Measurements from ENCODE around the gene CTNNA3. TPM values are rescaled to one million over a fixed set of nuclear protein-coding genes. Genes with fewer than 3 reads are reported as not detected.

Gene CTNNA3
- total and polyA plus RNA-seq, 2 donors (not counting 3 experiments of a cell fraction or from before 2014, with no cell fraction given): not detected

GRCh38 chr10:66673071-66673470, 1022.9 kb downstream of the CTNNA3 start:
- no peak for DNase-seq (ENCODE audit: low read depth, low spot score)
- H4K20me1 ChIP-seq (replicated peaks; ENCODE audit: control insufficient read depth, extremely low read depth, insufficient read depth, low read length): no peaks in the 10 kb centered on the region
- no peaks in the 10 kb centered on the region for H3K4me1 ChIP-seq (ENCODE audit: control insufficient read depth, extremely low read depth, insufficient read depth, low read length)
- no peaks in the 10 kb centered on the region for H3K9me1 ChIP-seq (replicated peaks; ENCODE audit: control insufficient read depth, extremely low read depth, insufficient read depth, low read length)
- no peaks in the 10 kb centered on the region for H3K9me3 ChIP-seq (replicated peaks; ENCODE audit: control insufficient read depth, insufficient read depth, low read length)
- no peak overlapping the region for H3K4me2 ChIP-seq (ENCODE audit: insufficient read depth, low read length)
- TF ChIP-seq GATA2 (IDR thresholded peaks at IDR 0.05; ENCODE audit: insufficient read depth, insufficient read length, low read depth, low read length) (no peak), FOS (IDR thresholded peaks at IDR 0.05; ENCODE audit: borderline replicate concordance, insufficient read depth, low read length) (no peak), POLR2AphosphoS5 (IDR thresholded peaks at IDR 0.05; ENCODE audit: insufficient read depth, low read depth, low read length) (no peak), POLR2A (IDR thresholded peaks at IDR 0.05; ENCODE audit: low read depth, low read length) (no peak), EZH2 (IDR thresholded peaks at IDR 0.05; ENCODE audit: borderline replicate concordance, low read depth, low read length, severe bottlenecking) (no peak), MYC (IDR thresholded peaks at IDR 0.05; ENCODE audit: low read depth, low read length) (no peak)
- TF ChIP-seq, protein P1, sequence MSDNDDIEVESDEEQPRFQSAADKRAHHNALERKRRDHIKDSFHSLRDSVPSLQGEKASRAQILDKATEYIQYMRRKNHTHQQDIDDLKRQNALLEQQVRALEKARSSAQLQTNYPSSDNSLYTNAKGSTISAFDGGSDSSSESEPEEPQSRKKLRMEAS (IDR thresholded peaks at IDR 0.05; ENCODE audit: insufficient read depth, insufficient read length): no peak
- TF ChIP-seq, protein P2, sequence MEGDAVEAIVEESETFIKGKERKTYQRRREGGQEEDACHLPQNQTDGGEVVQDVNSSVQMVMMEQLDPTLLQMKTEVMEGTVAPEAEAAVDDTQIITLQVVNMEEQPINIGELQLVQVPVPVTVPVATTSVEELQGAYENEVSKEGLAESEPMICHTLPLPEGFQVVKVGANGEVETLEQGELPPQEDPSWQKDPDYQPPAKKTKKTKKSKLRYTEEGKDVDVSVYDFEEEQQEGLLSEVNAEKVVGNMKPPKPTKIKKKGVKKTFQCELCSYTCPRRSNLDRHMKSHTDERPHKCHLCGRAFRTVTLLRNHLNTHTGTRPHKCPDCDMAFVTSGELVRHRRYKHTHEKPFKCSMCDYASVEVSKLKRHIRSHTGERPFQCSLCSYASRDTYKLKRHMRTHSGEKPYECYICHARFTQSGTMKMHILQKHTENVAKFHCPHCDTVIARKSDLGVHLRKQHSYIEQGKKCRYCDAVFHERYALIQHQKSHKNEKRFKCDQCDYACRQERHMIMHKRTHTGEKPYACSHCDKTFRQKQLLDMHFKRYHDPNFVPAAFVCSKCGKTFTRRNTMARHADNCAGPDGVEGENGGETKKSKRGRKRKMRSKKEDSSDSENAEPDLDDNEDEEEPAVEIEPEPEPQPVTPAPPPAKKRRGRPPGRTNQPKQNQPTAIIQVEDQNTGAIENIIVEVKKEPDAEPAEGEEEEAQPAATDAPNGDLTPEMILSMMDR (IDR thresholded peaks at IDR 0.05; ENCODE audit: extremely low read depth in 1 of 2, insufficient read depth in 1 of 2, low read depth in 1 of 2, low read length in 2 of 2): no peak
- dilution Hi-C loops (cut with MboI; ENCODE audit: extremely low pct_ligation_motif_present, low sequenced_read_pairs) (no loop called here), intact Hi-C loops (cut with micrococcal nuclease) (no loop called here)
- H3K27ac ChIP-seq (ENCODE audit: insufficient read depth, low read depth, low read length): no peak overlapping the region
- ChIA-PET POLR2A (no interaction called here), CTCF (no interaction called here)
- no peaks in the 10 kb centered on the region for H3K27me3 ChIP-seq (ENCODE audit: control insufficient read depth in 2 of 2, insufficient read depth in 2 of 2, low read length in 2 of 2)
- H2AFZ ChIP-seq (ENCODE audit: low read depth, low read length): no peak overlapping the region
- no TSS peak for BruUV-seq (replicated peaks)
- no peaks in the 10 kb centered on the region for H3K79me2 ChIP-seq (ENCODE audit: control insufficient read depth, insufficient read depth, low read length)
- H3K4me3 ChIP-seq (replicated peaks in 1 of 3; ENCODE audit: insufficient read depth in 1 of 3, low read depth in 1 of 3, low read length in 3 of 3): no peak overlapping the region
- H3K9ac ChIP-seq (replicated peaks; ENCODE audit: extremely low read depth, insufficient read depth, low read length): no peak overlapping the region
- no peak for FAIRE-seq
- H3K36me3 ChIP-seq (ENCODE audit: control insufficient read depth in 2 of 2, extremely low read depth in 1 of 2, insufficient read depth in 2 of 2, low read length in 2 of 2): no peaks in the 10 kb centered on the region
